GM23338 (cell line): ENCODE data around the gene HRH2. TPM values are rescaled to one million over a fixed set of nuclear protein-coding genes. Genes with fewer than 3 reads are reported as not detected.

Experiments
- ATAC-seq: fragments of 200-7000 bp; cut with Tn5 transposase; 3 replicates; pipeline ENCODE4 v1.9.1; 2020
- DNase-seq: peaks from one replicate; pipeline ENCODE4 v3.0.0-alpha.2; 2015; ENCODE audit warnings: low spot score
- H2AFZ ChIP-seq: fragments of 200-600 bp; sonication (generic); 2 replicates; pipeline ENCODE4 v1.8.0; 2016; ENCODE audit warnings: antibody characterized with exemption, mild to moderate bottlenecking, moderate library complexity
- H3F3A ChIP-seq: fragments of 200-600 bp; sonication (generic); replicated peaks from 2 replicates; pipeline ENCODE4 v1.8.0; 2017; ENCODE audit warnings: antibody characterized with exemption, mixed run types, low read depth
- H3K27ac ChIP-seq: fragments of 200-600 bp; sonication (generic); 2 replicates; pipeline ENCODE4 v1.6.1; 2016; ENCODE audit warnings: low read depth
- H3K27me3 ChIP-seq: fragments of 200-600 bp; sonication (generic); 2 replicates; pipeline ENCODE4 v1.8.0; 2016; ENCODE audit warnings: mild to moderate bottlenecking, mixed run types, moderate library complexity; ENCODE audit not compliant: insufficient read depth
- H3K36me3 ChIP-seq: fragments of 200-600 bp; sonication (generic); 2 replicates; pipeline ENCODE4 v1.8.0; 2016; ENCODE audit warnings: mild to moderate bottlenecking; ENCODE audit not compliant: insufficient read depth
- H3K4me1 ChIP-seq: fragments of 200-600 bp; sonication (generic); 2 replicates; pipeline ENCODE4 v1.8.0; 2016; ENCODE audit warnings: mild to moderate bottlenecking, moderate library complexity; ENCODE audit not compliant: insufficient read depth
- H3K4me2 ChIP-seq: fragments of 200-600 bp; sonication (generic); 2 replicates; pipeline ENCODE4 v1.7.1; 2017; ENCODE audit warnings: mixed run types
- H3K4me3 ChIP-seq: fragments of 200-600 bp; sonication (generic); 2 replicates; pipeline ENCODE4 v1.6.1; 2016; ENCODE audit warnings: mixed run types
- H3K79me2 ChIP-seq: fragments of 200-600 bp; sonication (generic); replicated peaks from 2 replicates; pipeline ENCODE4 v1.8.0; 2017; ENCODE audit warnings: mild to moderate bottlenecking; ENCODE audit not compliant: insufficient read depth
- H3K9me2 ChIP-seq: fragments of 200-600 bp; sonication (generic); 2 replicates; pipeline ENCODE4 v1.8.0; 2017; ENCODE audit not compliant: insufficient read depth
- H4K20me1 ChIP-seq: fragments of 200-600 bp; sonication (generic); replicated peaks from 2 replicates; pipeline ENCODE4 v1.8.0; 2017; ENCODE audit warnings: mild to moderate bottlenecking; ENCODE audit not compliant: insufficient read depth
- H3K27ac Mint-ChIP-seq: 2 replicates; pipeline ENCODE4 v1.8.0; 2020; ENCODE audit warnings: inconsistent platforms, mild to moderate bottlenecking, moderate library complexity, mixed read lengths
- H3K27me3 Mint-ChIP-seq: 3 replicates; pipeline ENCODE4 v1.8.0; 2022; ENCODE audit warnings: low read depth, mild to moderate bottlenecking, moderate library complexity, mixed read lengths, inconsistent platforms; ENCODE audit not compliant: insufficient read depth, poor library complexity
- H3K36me3 Mint-ChIP-seq: 3 replicates; pipeline ENCODE4 v1.8.0; 2021; ENCODE audit warnings: low read depth, mild to moderate bottlenecking, inconsistent platforms, moderate library complexity, mixed read lengths
- H3K4me1 Mint-ChIP-seq: 3 replicates; pipeline ENCODE4 v1.8.0; 2020; ENCODE audit warnings: mild to moderate bottlenecking, inconsistent platforms, mixed read lengths
- H3K4me3 Mint-ChIP-seq: 3 replicates; pipeline ENCODE4 v1.8.0; 2021; ENCODE audit warnings: moderate library complexity, mild to moderate bottlenecking, inconsistent platforms, mixed read lengths
- H3K9me3 Mint-ChIP-seq: 3 replicates; pipeline ENCODE4 v1.8.0; 2020; ENCODE audit warnings: moderate library complexity, mild to moderate bottlenecking, inconsistent platforms, mixed read lengths
- CREB1 ChIP-seq: fragments of 250-450 bp; sonication (Bioruptor Pico); IDR thresholded peaks from 2 replicates; pipeline ENCODE4 v1.5.0; 2020; ENCODE audit warnings: low read depth, mild to moderate bottlenecking, moderate library complexity
- JUNB ChIP-seq: IDR thresholded peaks from one replicate; pipeline ENCODE4 v1.6.1; 2016; ENCODE audit warnings: antibody characterized with exemption; ENCODE audit not compliant: unreplicated experiment
- ZNF331 ChIP-seq: fragments of 250-450 bp; sonication (Bioruptor Pico); IDR thresholded peaks from 2 replicates; pipeline ENCODE4 v1.5.0; 2020; ENCODE audit warnings: low read depth, mild to moderate bottlenecking, moderate library complexity
- ZNF462 ChIP-seq: fragments of 250-450 bp; sonication (Bioruptor Pico); IDR thresholded peaks from 2 replicates; pipeline ENCODE4 v1.5.0; 2020; ENCODE audit warnings: mild to moderate bottlenecking, moderate library complexity
- polyA plus RNA-seq: library from polyadenylated mRNA; unstranded; fragments of >200 nt; fragmentation: Nextera tagmentation; extraction: Ambion mirVana; gene quantifications from 2 replicates; pipeline ENCODE4 v1.2.1, GENCODE V29; 2016
- total RNA-seq: library from RNA; depleted of rRNA; stranded (reverse); fragments of >200 nt; shearing (Covaris generic); gene quantifications from 2 replicates; pipeline ENCODE4 v1.2.3, GENCODE V29; 2014
- TF ChIP-seq, protein P1 (sequence below), 2 experiments: fragments of 200-600 bp in 1 of 2; sonication (generic) in 1 of 2; conservative IDR thresholded peaks; 2 replicates each; pipeline versions ENCODE4 v1.5.1 to v1.6.1; 2016 to 2017; ENCODE audit warnings: antibody characterized with exemption in 2 of 2, low read depth in 2 of 2, mild to moderate bottlenecking in 2 of 2, moderate library complexity in 1 of 2

The HRH2 gene
- total and polyA plus RNA-seq, 2 experiments from 2014 or later = 6.8 to 7.0 TPM

- TF ChIP-seq, protein P1, sequence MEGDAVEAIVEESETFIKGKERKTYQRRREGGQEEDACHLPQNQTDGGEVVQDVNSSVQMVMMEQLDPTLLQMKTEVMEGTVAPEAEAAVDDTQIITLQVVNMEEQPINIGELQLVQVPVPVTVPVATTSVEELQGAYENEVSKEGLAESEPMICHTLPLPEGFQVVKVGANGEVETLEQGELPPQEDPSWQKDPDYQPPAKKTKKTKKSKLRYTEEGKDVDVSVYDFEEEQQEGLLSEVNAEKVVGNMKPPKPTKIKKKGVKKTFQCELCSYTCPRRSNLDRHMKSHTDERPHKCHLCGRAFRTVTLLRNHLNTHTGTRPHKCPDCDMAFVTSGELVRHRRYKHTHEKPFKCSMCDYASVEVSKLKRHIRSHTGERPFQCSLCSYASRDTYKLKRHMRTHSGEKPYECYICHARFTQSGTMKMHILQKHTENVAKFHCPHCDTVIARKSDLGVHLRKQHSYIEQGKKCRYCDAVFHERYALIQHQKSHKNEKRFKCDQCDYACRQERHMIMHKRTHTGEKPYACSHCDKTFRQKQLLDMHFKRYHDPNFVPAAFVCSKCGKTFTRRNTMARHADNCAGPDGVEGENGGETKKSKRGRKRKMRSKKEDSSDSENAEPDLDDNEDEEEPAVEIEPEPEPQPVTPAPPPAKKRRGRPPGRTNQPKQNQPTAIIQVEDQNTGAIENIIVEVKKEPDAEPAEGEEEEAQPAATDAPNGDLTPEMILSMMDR (conservative IDR thresholded peaks at IDR 0.05; ENCODE audit: low read depth in 2 of 2) = peak; percentile 99 to 100
- TF ChIP-seq JUNB (no peak), ZNF331 (CRISPR knock-in tag) (no peak), ZNF462 (CRISPR knock-in tag) (0 out of 2 replicates have a peak, but pooled peaks have one; percentile 40), CREB1 (CRISPR knock-in tag) (peak; percentile 54)
- Histone ChIP-seq H3K27ac (no peak overlapping the region), H4K20me1 (no peaks in the 10 kb centered on the region), H3K79me2 (no peaks in the 10 kb centered on the region), H3K4me2 (peak overlapping the region; percentile 80), H3F3A (0 out of 2 replicates have a peak, but pooled peaks cover 4% of the 10 kb centered on the region), H2AFZ (no peak overlapping the region; the same call in 1 of the 2 replicates), H3K4me3 (peak overlapping the region; percentile 54), H3K9me2 (no peaks in the 10 kb centered on the region), H3K4me1 (peaks cover 8% of the 10 kb centered on the region; the same call in 1 of the 2 replicates), H3K27me3 (no peaks in the 10 kb centered on the region), H3K36me3 (no peaks in the 10 kb centered on the region)
- H3K9me3 Mint-ChIP-seq = peaks cover 4% of the 10 kb centered on the region; the same call in 2 of the 3 replicates
- no peak overlapping the region for H3K27ac Mint-ChIP-seq
- ATAC-seq (peak; percentile 94), DNase-seq (peak; percentile 98)
- H3K4me1 Mint-ChIP-seq = peaks cover 27% of the 10 kb centered on the region
- peaks cover 3% of the 10 kb centered on the region; the same call in 1 of the 3 replicates for H3K36me3 Mint-ChIP-seq
- H3K27me3 Mint-ChIP-seq = peaks cover 14% of the 10 kb centered on the region
- peak overlapping the region; percentile 79 for H3K4me3 Mint-ChIP-seq
Measured at GRCh38 chr5:175729829-175730277, 72.0 kb downstream of the HRH2 start.
